C4-2B (cell line): ENCODE data around the gene TBCEL.

Source experiments
- H3K27ac ChIP-seq: fragments of 450-650 bp; 2 replicates; pipeline ENCODE4 v1.5.1; 2017
- ZFX ChIP-seq: fragments of 450-650 bp; IDR thresholded peaks from 2 replicates; pipeline ENCODE4 v1.6.1; 2017
- TF ChIP-seq, protein P1 (sequence below): fragments of 450-650 bp; conservative IDR thresholded peaks from 2 replicates; pipeline ENCODE4 v1.5.1; 2017; ENCODE audit warnings: mild to moderate bottlenecking

TBCEL gene

GRCh38 chr11:121067026-121067425, 43.1 kb downstream of the TBCEL start:
- no peak overlapping the region for H3K27ac ChIP-seq
- TF ChIP-seq, protein P1, sequence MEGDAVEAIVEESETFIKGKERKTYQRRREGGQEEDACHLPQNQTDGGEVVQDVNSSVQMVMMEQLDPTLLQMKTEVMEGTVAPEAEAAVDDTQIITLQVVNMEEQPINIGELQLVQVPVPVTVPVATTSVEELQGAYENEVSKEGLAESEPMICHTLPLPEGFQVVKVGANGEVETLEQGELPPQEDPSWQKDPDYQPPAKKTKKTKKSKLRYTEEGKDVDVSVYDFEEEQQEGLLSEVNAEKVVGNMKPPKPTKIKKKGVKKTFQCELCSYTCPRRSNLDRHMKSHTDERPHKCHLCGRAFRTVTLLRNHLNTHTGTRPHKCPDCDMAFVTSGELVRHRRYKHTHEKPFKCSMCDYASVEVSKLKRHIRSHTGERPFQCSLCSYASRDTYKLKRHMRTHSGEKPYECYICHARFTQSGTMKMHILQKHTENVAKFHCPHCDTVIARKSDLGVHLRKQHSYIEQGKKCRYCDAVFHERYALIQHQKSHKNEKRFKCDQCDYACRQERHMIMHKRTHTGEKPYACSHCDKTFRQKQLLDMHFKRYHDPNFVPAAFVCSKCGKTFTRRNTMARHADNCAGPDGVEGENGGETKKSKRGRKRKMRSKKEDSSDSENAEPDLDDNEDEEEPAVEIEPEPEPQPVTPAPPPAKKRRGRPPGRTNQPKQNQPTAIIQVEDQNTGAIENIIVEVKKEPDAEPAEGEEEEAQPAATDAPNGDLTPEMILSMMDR = no peak
- TF ChIP-seq ZFX = no peak

DNA sequence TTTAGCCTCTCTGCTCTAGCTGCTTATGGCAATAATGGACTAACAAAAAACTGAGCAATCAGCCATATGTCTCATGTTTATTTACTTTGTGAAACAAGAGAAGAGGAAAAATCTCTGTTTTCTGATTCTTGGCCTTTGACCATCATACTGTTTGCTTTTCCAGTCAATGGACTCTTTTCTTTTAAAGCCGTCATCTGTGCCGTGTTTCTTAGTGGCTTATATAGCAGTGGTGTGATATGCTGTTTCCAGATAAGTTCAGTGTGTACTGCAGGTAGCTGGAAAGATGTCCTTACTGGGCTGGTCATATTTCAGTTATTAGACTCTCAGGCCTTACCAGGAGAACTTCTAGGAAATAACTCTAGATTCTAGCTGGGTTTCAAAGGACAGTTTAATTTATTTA, 43.6 kb downstream of the TBCEL start:
- H3K27ac ChIP-seq = peak overlapping the region; percentile 68; the same call in 1 of the 2 replicates
- TF ChIP-seq, protein P1 = no peak

- H3K27ac ChIP-seq = peak overlapping the region; percentile 68
- no peak for TF ChIP-seq ZFX
- TF ChIP-seq, protein P1 = no peak
Measured at GRCh38 chr11:121067962-121068647, 44.2 kb downstream of the TBCEL start.

DNA sequence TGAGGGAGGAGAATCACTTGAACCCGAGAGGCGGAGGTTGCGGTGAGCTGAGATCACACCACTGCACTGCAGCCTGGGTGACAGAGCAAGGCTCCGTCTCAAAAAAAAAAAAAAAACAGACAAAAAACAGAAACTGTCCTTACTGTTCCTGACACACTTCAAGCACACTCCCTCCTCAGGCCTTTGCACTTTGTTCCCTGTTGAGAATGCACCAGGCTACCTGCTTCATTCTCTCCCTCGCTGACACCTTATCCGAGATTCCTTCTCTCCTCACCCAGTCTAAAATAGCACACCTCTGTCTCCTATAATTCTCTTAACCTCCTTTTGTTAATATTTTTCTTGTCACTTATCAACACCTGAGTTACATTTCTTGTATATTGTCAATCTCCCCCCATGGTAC, 44.9 kb downstream of the TBCEL start:
- TF ChIP-seq, protein P1 = no peak
- TF ChIP-seq ZFX = no peak
- peak overlapping the region; percentile 68 for H3K27ac ChIP-seq

- H3K27ac ChIP-seq = peak overlapping the region; percentile 40; the same call in 1 of the 2 replicates
- TF ChIP-seq, protein P1 = no peak
- TF ChIP-seq ZFX = no peak
Measured at GRCh38 chr11:121070951-121071845, 47.3 kb downstream of the TBCEL start.

DNA sequence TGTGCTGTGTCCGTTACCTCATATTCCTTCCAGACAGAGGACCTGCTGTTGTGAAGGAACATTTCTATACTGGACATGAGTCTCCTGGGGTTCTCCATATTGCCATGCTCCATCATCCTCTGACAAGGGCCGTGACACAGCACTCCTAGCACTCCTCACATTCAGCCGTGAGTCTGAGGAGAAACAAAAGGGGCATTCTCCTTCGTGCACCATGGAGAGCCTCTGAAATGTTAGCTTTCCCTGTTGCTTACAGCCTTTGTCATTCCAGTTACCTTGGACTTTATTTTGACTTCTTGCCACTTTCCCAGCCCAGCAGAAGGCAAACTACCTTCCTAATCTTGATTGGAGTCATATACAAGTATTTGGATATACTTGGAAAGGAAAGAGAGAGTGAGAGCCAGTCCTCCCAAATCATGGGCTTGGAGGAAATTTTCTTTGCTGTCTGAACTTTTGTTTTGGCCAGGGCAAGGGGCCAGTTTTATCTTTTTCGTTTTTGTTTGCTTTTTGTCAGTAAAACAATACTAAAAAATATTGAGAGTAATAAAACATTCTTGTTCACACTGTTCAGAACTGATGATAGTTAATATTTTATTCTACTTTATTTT, 48.0 kb downstream of the TBCEL start:
- TF ChIP-seq, protein P1 = no peak
- no peak for TF ChIP-seq ZFX
- H3K27ac ChIP-seq = peak overlapping the region; percentile 40; the same call in 1 of the 2 replicates

GRCh38 chr11:121081321-121081720, 57.4 kb downstream of the TBCEL start:
- H3K27ac ChIP-seq = no peak overlapping the region
- TF ChIP-seq ZFX = no peak
- TF ChIP-seq, protein P1 = no peak
